Epithelial cell of esophagus (primary cell): ENCODE data around the gene ADAT1.
A peak's percentile ranks its signal among the peaks of the same experiment; 100 is the strongest.

Experiments
- DNase-seq: peaks from one replicate; pipeline ENCODE4 v3.0.0; 2010; ENCODE audit warnings: low read depth
- H3K4me3 ChIP-seq: 2 replicates; pipeline ENCODE4 v1.5.1; 2011; ENCODE audit warnings: mild to moderate bottlenecking, low read length, control low read depth
- TF ChIP-seq, protein P1 (sequence below): IDR thresholded peaks from 2 replicates; pipeline ENCODE4 v1.5.1; 2011; ENCODE audit warnings: low read depth, mild to moderate bottlenecking, low read length, control low read depth, inconsistent platforms; ENCODE audit not compliant: insufficient read depth; ENCODE audit errors: missing control alignments

ADAT1 gene, protein sequence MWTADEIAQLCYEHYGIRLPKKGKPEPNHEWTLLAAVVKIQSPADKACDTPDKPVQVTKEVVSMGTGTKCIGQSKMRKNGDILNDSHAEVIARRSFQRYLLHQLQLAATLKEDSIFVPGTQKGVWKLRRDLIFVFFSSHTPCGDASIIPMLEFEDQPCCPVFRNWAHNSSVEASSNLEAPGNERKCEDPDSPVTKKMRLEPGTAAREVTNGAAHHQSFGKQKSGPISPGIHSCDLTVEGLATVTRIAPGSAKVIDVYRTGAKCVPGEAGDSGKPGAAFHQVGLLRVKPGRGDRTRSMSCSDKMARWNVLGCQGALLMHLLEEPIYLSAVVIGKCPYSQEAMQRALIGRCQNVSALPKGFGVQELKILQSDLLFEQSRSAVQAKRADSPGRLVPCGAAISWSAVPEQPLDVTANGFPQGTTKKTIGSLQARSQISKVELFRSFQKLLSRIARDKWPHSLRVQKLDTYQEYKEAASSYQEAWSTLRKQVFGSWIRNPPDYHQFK

GRCh38 chr16:75622761-75623605, at the start of gene ADAT1:
TSS of gene ADAT1 (minus strand) at chr16:75623281. CDS start at chr16:75620799, 2,482 bp downstream.
- DNase-seq: peak; percentile 99
- TF ChIP-seq, protein P1, sequence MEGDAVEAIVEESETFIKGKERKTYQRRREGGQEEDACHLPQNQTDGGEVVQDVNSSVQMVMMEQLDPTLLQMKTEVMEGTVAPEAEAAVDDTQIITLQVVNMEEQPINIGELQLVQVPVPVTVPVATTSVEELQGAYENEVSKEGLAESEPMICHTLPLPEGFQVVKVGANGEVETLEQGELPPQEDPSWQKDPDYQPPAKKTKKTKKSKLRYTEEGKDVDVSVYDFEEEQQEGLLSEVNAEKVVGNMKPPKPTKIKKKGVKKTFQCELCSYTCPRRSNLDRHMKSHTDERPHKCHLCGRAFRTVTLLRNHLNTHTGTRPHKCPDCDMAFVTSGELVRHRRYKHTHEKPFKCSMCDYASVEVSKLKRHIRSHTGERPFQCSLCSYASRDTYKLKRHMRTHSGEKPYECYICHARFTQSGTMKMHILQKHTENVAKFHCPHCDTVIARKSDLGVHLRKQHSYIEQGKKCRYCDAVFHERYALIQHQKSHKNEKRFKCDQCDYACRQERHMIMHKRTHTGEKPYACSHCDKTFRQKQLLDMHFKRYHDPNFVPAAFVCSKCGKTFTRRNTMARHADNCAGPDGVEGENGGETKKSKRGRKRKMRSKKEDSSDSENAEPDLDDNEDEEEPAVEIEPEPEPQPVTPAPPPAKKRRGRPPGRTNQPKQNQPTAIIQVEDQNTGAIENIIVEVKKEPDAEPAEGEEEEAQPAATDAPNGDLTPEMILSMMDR: no peak
- H3K4me3 ChIP-seq: peak within 1 kb of the TSS; percentile 90

- TF ChIP-seq, protein P1: no peak
- H3K4me3 ChIP-seq: no peak overlapping the region
- DNase-seq: no peak
Observed at GRCh38 chr16:75667503-75667902, 44.4 kb upstream of the ADAT1 start.

DNA sequence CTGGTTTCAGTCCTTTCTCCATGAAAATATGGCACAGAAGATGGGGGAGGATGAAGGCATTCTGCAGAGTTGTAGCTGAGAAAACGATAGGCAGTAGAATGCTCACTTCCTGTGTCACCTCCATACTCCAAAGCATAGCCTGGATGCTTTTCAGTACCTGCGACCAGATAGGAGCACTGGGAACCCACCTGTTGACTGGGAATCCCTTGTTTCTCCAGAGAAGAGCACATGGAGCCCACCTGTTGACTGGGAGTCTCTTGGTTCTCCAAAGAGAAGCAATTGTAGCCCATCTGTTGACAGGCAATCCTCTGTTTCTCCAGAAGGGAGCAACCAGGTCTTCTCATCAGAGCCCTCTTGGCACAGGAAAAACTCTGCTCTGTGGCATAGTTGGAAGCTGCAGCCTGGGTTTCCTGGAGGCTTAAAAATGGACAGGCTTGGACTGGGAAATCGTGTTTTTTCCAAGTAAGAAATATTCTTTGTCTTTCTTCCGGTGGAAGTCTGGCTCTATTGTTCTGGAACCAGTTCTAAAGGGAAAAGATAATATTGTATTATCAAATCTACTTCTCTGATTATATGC, 37.7 kb upstream of the ADAT1 start:
- H3K4me3 ChIP-seq: no peak overlapping the region
- TF ChIP-seq, protein P1: no peak
- DNase-seq: no peak

DNA sequence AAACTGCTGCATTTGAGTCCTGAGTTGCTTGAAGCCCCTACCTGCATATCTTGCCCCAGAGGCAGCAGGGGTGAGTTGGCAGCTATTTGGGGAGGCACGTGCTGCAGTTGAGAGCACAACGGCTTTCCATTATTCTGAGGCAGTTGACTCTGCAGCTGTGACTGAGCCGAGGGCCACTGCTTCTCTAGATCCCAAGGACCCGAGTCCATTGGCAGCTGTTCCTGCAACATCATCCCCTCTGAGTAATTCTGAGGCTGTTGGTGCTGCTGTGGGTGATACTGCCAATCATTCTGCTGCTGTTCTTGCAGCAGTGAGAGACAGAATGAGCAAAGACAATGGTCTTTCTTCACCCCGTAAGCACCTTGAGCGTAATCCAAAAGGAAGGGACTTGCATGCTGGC, 37.2 kb upstream of the ADAT1 start:
- DNase-seq: no peak
- no peak overlapping the region for H3K4me3 ChIP-seq
- TF ChIP-seq, protein P1: no peak

- TF ChIP-seq, protein P1: no peak
- no peak overlapping the region for H3K4me3 ChIP-seq
- DNase-seq: no peak
Observed at GRCh38 chr16:75658175-75658574, 35.1 kb upstream of the ADAT1 start.

DNA sequence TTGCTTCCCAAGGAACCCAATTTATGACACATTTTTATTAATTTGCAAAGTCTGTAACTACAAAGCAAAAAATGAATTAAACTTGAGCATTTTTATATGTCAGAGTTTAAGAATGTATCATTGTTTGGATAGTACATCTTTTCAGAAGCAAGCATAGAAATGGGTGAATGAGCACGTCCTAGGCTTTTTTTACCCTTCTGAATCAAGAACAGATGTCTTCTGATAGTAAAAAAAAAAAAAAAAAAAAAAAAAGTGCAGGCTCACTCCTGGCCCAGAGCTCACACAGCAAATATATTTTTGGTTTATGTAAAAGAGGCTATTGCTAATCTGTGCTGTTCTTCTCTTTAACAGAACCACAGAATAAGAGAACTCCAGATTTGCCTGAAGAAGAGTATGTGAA, 30.8 kb upstream of the ADAT1 start:
- TF ChIP-seq, protein P1: no peak
- no peak for DNase-seq
- no peak overlapping the region for H3K4me3 ChIP-seq
